Measurements from ENCODE around the gene AGAP1.
A peak's percentile ranks its signal among the peaks of the same experiment; 100 is the strongest.

AGAP1 gene

DNA sequence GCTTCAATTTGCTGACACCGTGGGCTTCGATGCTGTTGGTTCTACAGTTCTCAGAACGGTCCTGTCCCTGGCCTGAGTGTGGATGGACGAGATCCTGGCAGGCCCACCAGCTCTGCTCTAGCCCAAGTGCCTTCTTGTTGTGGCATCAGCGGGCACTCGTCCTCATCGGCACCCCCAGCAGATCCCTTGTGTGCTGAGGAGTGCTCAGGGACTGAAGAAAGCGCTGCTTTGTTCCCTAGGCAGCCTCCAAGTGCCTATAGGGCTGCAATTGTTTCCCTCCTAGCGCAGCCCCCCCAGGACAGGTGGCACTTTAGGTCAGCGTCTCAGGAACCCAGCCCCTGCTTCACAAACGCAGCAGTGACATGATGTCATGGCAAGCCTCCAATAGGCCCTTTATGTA is 217.7 kb downstream of the AGAP1 start:
- TF ChIP-seq, protein P1, sequence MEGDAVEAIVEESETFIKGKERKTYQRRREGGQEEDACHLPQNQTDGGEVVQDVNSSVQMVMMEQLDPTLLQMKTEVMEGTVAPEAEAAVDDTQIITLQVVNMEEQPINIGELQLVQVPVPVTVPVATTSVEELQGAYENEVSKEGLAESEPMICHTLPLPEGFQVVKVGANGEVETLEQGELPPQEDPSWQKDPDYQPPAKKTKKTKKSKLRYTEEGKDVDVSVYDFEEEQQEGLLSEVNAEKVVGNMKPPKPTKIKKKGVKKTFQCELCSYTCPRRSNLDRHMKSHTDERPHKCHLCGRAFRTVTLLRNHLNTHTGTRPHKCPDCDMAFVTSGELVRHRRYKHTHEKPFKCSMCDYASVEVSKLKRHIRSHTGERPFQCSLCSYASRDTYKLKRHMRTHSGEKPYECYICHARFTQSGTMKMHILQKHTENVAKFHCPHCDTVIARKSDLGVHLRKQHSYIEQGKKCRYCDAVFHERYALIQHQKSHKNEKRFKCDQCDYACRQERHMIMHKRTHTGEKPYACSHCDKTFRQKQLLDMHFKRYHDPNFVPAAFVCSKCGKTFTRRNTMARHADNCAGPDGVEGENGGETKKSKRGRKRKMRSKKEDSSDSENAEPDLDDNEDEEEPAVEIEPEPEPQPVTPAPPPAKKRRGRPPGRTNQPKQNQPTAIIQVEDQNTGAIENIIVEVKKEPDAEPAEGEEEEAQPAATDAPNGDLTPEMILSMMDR (conservative IDR thresholded peaks at IDR 0.05; ENCODE audit: low read depth, low read length) = no peak
- no peak overlapping the region for H3K4me3 ChIP-seq (ENCODE audit: low read depth, low read length)

DNA sequence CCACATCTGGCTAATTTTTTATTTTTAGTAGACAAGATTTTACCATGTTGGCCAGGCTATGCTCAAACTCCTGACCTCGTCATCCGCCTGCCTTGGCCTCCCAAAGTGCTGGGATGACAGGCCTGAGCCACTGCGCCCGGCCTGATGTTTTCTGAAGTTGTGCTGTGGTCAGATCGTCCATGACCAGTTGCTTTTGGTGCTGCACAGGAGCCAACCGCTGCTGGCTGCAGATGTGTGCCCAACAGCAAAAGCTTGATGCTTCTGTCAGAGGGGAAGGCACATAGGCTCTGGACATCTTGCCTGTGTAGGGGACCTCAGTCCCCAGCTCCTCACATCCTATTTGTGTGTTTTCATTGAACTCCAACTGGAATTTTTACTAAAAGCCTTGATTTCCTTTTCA is 218.3 kb downstream of the AGAP1 start:
- no peak for DNase-seq (ENCODE audit: low read depth)
- TF ChIP-seq, protein P1 (conservative IDR thresholded peaks at IDR 0.05; ENCODE audit: low read depth, low read length) = no peak
- H3K4me3 ChIP-seq (ENCODE audit: low read depth, low read length) = no peak overlapping the region

More for the DNA sequence above, 217.7 kb downstream of the AGAP1 start:
- no peak for DNase-seq (ENCODE audit: low read depth)

DNA sequence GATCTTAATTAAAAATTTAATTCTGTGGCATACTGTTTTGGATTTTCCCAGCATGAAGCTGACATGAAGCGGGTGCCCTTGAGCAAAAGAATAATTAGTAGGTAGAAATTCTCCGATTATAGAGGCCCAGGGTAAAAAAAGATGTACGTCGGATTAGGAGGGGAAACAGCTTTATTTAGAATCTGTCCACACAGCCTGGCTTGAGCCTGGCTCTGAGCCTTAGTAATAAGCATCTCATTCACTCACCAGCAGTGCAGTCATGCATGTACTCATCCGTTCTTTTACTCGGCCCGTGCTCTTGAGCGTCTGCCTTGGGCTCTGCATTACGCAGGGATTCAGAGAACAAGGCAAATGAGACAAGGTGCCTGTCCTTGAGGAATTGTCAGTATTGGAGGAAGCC is 219.3 kb downstream of the AGAP1 start:
- TF ChIP-seq, protein P1 (conservative IDR thresholded peaks at IDR 0.05; ENCODE audit: low read depth, low read length) = no peak
- no peak overlapping the region for H3K4me3 ChIP-seq (ENCODE audit: low read depth, low read length)
- DNase-seq (ENCODE audit: low read depth) = no peak

DNA sequence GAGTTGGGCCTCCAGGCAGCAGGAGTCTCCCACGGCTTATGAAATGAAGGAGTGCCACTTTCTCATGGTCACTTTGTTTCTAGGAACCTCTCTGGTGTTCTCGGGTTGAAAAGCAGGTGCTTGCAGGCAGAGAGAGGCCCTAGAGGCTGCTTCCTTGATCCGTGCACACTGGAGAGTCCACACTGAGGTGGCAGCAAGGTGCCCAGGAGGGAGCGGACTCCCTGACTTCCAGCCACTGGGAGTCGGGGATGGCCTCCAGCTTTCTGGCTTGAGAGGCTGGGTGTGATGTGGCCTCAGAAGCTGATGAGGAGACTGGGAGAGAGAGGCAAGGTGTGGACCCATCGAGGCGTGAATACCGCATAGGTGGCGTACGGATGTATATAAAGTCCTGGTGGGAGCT is 221.8 kb downstream of the AGAP1 start:
- DNase-seq (ENCODE audit: low read depth) = no peak
- TF ChIP-seq, protein P1 (conservative IDR thresholded peaks at IDR 0.05; ENCODE audit: low read depth, low read length) = no peak
- H3K4me3 ChIP-seq (ENCODE audit: low read depth, low read length) = no peak overlapping the region

DNA sequence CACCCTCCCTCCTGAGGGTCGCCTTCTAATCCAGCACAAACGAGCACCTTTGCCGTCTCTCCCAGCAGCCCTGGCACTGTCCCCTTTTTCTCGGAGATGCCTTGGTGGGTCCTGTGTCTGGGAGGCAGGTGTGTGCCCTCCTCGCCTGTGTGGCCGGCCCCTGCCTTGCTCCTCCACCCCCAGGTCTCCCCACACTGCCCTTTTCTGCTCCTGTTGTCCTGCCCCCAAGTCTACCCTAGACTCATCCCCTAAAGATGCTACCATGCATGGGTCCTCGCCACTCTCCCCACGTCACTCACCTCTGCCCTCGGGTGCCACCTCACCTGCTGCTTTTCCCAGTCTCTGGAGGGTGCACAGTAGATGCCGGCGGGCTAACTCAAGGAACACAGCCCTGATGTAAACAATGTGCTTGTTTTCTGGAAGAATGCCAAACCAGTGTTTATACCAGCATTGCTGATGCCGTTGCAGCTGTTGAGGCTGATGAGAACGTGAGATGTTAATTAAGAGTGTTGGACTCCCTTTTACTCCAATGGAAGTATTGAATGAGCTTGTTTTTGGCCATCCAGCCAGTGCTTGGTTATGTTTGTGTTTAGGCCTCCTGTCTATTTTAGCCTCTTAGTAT is 223.1 kb downstream of the AGAP1 start:
- no peak overlapping the region for H3K4me3 ChIP-seq (ENCODE audit: low read depth, low read length)
- TF ChIP-seq, protein P1 (conservative IDR thresholded peaks at IDR 0.05; ENCODE audit: low read depth, low read length) = no peak
- DNase-seq (ENCODE audit: low read depth) = peak; percentile 30

DNA sequence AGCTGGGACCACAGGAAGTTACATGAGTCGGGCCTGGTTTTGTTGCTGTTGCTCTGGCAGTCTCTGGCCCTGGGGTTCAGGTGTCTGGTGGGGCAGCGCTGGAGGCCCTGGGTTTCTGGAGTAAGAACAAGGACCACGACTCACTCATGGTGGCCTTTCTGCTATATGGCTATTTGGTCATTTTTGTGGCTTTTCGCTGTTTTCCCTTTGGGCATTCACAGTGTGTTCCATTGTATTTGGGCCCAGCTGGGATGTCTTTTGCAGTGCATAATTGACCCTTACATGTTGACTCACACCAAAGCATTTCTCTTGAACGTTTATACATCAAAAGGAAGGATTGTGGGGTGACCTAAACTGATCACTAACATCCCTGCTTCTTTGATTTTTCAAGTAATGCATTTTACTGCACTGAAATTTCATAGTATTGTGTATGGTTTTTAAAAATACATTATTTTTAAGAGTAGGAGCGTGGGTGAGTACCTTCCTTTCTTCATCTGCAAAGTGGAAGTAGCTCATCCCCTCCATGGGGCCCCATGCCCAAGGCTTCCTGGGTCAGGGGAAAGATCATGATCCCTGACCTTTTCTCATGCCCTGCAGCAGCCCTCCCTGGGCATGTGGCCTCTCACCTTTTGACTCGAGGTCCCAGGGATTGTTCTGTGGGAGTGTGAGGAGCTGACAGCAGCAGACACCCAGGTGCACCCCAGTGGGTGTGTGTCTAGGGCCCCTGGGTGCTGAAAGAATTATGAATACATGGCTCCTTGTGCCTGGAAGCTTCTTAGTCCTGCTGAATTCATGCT is 225.5 kb downstream of the AGAP1 start:
- DNase-seq (ENCODE audit: low read depth) = peak; percentile 14
- TF ChIP-seq, protein P1 (conservative IDR thresholded peaks at IDR 0.05; ENCODE audit: low read depth, low read length) = no peak
- no peak overlapping the region for H3K4me3 ChIP-seq (ENCODE audit: low read depth, low read length)
